Stimulated activated CD8-positive, alpha-beta memory T cell treated with anti-CD3 and anti-CD28 coated beads, Interleukin-4, amount 100 ng/mL, for 48 hours (primary cell): Measurements from ENCODE around the gene ACE2.
"Not testable (repeated sequence)": the region's sequence is repeated elsewhere in the genome, so short reads cannot be mapped to it uniquely, and the experiment has no call there.

Experiments
- DNase-seq: peaks from one replicate; pipeline ENCODE4 v3.0.0-alpha.2; 2020

ACE2 gene

DNA sequence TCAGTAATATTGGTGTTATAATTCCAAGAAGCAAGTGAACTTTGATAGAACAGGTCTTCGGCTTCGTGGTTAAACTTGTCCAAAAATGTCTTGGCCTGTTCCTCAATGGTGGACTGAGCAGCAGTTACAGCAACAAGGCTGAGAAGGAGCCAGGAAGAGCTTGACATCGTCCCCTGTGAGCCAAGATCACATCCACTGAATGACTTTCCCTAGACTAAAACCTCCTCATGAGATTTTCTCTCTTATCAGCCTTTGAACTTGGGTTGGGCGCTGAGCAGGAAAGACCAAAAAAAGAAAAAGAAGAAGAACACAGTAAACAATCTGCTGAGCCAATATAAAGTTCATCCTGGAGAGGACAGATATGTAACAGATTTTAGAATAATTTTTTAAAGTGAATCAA, at the start of gene ACE2:
Gene ACE2, minus strand, starts transcription at position 216 of the 400 bp plus-strand sequence. Its CDS starts 49 bp downstream, at position 167.
- no peak for DNase-seq

DNA sequence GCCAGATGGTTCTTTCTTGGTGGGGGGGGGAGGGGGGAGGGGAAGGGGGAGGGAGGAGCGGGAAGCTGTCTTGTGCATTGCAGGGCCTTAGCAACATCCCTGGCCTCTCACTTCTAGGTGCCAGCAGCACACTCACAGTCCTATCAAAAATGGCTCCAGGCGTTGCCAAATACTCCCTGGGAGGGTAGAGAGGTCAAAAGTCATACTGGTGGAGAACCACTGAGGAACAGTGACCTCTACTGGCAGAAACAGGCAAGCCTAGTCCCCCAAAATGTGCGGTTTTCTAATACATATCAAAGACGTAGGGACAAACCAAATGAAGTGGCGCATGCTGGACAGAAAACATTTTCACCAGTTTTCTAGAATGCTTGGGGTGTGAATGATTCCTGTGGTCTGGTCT, 46.8 kb upstream of the ACE2 start:
- DNase-seq: not testable (repeated sequence)

DNA sequence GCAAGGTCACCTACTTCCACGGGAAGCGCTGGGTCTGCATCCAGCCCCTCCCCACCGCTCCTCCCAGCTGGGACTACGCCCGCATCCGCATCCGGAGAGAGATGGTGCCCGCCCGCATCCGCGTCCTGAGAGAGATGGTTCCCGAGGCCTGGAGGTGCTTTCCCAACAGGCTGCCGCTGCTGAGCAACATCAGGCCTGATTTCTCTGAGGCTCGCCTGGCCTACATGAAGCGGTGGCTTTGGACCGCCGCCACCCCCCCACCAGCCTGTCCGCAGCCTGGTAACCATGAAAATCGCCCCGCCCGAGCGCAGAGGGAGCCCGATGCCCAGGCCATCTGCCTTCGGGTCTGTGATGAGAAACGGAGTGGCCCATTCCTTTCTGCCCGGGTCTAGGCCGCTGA, 45.8 kb upstream of the ACE2 start:
- DNase-seq: no peak

GRCh38 chrX:15646031-15646430, 45.3 kb upstream of the ACE2 start:
- no peak for DNase-seq

- DNase-seq: no peak
These were observed 44.5 kb upstream of the ACE2 start for GRCh38 chrX:15645266-15645665.

DNA sequence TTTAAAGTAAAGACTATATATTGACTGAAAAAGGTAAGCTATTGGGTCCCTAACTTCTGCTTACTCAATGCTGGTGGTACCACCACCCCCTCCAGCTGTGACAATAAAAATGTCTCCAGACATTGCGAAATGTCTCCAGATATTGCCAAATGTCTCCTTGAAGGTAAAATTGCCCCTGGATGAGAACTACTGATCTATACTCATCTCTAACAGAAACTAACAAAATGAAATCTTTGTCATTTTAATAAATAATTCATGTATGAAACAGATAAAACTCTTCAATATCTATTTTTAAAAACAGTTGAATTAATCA, 43.8 kb upstream of the ACE2 start:
- no peak for DNase-seq

DNA sequence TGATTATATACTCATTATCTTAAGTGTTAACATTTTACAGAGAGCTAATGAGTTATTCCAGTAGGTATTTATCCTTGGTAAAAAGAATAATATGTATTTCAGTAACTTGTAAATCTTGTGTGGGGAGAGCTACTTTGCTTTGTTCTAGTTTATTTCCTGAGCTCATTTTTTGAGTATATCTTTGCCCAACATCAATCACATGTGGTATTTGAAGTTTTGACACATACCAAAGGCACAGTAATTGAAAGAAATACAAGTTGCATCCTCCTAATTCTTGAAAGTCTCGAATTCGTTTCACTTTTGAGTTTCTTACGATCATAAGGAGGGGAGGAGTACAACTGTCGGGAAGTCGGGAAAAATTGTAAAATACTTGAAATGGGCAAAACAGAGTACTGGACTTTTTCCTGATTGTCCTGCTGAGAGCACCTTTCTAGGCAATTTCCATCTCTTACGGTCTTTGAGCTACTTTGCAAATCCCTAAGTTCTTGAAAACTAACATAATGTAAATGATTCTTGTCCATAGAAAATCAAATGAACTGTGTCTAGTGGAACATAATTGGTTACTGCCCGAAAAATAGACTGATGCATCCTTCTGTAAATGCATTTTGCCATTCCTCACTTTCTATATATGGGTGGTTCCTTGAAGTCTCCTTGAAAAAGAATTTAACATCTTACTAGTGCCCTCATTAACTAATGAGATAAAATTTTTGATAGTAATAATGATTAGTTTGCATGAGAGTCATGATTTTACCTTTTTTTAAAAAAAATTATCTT, 43.2 kb upstream of the ACE2 start:
- no peak for DNase-seq

DNA sequence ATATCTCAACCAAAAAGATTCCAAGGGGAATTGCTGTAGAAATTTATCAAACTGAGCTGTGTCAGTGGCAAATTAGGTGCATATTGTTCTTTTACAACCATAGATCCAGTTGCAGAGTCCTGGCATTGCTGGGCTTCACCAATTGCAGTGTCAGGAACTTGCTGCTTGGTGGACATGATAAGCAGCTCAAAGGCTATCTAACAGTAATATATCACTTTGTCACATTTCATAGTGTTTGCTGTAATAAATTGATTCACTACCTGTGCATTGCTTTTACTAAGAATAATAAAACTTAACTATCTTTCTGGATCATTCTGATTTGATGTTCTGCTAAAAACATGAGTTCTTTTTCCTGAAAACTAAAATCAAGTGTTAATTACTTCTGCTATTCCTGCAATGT, 30.9 kb upstream of the ACE2 start:
- DNase-seq: no peak

DNA sequence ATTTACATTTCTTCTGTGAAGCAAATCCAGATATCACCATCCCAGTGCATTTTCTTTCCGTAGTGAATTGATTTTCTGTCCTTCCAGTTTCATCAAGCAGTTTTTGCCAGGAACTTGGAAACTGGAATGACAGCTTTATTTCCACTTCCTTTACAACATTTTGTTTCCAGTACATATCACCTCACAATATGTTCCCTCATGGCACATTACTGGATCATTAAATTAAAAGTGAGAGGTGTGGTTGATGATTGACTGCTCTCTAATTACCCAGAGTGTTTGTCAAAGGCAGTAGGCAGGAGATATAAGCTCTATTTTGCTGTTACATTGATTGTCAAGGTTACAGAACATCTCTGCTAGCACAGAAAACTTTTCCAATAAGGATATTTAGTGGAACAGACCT, 22.3 kb upstream of the ACE2 start:
- no peak for DNase-seq

GRCh38 chrX:15619053-15619755, 18.4 kb upstream of the ACE2 start:
- DNase-seq: no peak

GRCh38 chrX:15617111-15617510, 16.4 kb upstream of the ACE2 start:
- no peak for DNase-seq

DNA sequence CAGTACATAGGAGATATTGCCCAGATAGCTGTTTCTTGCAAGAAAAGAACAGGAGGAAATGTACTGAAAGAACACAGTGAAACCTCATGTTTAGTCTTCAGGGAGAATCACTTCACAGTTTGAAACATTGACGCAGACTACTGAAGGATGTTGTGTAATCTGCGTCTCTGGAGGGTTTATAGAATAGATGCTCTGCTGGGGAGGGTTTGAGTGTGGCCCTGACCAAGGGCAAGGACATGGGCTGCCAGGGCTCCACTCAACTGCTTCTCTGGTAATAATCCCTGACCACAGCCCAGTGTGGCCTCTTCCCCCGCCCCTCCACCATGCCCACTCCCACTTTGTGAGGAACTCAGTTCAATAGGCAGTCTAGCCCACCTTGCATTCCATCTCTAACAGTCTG, 15.8 kb upstream of the ACE2 start:
- DNase-seq: no peak

DNA sequence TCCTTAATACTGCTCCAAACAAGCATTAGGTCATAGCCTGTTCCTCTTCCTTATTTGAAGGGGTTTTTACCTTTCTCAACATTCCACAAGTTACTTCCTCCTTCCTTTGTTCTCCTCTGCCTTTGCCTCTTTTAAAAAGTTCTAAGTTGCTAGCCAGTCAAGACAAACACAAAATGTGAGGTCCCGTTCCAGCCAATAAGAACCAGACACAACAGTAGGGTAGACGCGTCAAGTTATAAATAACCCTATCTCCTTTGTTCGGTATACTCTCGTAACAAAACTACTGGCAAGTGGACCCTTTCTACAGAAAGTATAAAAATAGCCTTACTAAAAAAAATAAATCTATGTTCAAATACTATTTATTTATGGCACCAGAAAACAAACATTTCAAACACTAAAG, 6.3 kb upstream of the ACE2 start:
- no peak for DNase-seq

GRCh38 chrX:15606136-15606535, 5.4 kb upstream of the ACE2 start:
- DNase-seq: no peak

DNA sequence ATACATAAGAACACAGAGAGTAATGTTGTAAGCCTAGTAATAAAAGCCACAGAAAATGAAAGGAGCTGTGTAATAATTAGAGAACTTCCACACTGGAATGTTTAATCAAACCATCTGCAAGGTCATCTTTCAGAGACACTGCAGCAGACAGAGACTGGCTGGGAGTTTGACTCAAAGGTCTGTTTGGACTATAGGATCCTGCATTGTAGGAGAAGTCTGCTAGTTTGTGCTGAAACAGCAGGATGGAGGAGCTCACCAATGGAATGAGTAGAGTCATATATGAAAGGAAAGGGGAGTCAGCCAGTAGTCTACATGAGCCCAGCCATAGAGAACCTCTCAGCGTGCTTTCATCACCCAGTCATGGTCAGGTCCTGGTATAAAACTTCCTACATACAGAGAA, 4.5 kb upstream of the ACE2 start:
- DNase-seq: no peak

- no peak for DNase-seq
These were observed 2.0 kb upstream of the ACE2 start for GRCh38 chrX:15602761-15603160.

- DNase-seq: no peak
These were observed 1.2 kb upstream of the ACE2 start for GRCh38 chrX:15601932-15602331.

- DNase-seq: no peak
These were observed 711 bp downstream of the ACE2 start for GRCh38 chrX:15600049-15600448.

GRCh38 chrX:15599461-15599860, 1.3 kb downstream of the ACE2 start:
- DNase-seq: no peak

DNA sequence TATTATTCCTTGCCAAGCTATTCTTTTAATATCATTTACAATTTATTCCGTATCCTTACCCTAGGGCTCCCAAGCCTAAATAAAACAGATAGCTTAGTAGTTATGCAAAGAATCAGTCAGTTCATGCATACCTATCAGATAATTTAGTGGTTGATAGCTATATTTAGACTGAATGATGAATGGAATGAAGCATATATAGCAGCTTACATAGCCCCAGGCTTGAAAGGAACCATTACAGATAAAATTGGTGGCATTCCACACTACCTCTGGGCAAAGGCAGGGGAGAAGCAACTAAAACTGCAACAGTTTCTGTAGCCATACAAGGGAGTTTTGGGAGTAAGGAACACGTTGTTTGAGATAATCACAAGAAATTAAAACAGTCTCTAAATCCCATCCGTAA, 2.7 kb downstream of the ACE2 start:
- no peak for DNase-seq

DNA sequence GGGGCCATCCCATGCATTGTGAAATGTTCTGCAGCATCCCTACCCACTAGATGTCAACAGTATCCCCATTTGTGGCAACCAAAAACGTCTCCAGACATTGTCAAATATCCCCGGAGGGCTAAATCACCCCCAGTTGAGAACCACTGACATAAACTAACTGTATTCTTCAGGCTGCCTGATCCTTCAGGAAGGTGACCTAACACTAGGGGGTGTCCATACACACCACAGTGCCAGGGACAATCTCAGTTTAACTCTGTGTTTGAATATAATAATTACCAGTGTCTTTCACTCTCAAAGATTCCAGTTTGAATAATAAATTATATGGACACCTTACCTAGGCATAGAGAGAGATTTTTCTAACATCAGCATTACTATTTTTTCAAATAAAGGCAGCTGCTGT, 6.4 kb downstream of the ACE2 start:
- DNase-seq: no peak

DNA sequence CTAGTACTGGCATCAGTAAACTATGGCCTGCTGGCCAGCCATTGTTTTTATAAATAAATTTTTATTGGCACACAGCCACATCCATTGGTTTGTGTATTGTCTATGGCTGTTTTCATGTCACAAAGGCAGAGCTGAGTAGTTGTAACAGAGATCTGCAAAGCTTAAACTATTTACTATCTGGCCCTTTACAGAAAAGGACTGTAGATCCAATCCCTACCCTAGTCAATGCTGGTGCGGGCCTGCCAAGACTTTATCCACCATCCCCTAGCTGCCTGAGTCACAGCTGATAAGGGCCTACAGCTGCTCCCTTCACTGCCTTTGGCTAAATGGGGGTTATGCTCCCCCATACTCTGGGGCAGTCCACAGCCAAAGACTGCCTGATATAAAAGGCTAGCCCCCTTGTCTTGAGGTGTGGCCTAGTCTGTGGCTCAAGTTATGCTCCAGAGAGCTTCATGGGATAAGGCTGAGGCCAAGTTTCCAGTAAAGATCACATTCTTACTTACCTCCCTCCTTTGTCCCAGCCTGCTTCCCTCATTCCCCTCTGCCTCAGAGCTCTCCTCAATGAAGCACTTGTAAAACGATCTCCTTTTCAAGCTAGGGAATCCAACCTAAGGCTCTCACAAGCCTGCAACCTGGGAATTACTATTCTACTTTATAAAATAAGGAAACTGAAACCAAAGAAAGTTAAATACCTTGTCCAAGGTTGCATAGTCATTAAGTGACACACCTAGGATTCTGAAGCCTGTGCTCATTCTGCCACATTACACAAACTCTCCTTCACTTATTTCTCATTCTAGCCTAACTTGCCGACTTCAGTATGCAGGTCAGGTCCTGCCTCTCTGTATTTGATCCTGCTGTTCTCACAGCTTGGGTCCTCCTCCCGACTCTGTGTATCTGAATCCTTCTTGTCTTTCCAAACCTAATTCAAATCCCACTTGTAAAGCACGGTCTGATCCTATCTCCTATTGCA, 20.7 kb downstream of the ACE2 start:
- no peak for DNase-seq

DNA sequence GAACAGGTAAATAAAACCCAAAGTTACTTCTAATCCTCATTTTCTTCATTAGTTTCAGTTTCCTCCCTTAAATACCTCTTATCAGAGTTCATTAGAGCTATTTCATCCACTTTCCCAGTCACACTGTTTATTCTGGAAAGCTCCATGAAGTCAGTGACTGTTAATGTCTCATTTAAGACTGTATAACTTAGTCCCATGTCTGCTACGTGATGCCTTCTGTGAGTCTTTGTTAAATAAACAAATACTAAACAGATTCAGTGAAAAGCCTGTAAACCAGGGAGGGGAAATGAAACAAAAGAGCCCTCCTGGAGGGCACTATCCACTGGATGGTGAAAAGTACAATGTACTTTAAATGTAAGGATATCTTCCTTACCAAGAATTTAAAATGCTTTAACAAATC, 24.7 kb downstream of the ACE2 start:
- no peak for DNase-seq

DNA sequence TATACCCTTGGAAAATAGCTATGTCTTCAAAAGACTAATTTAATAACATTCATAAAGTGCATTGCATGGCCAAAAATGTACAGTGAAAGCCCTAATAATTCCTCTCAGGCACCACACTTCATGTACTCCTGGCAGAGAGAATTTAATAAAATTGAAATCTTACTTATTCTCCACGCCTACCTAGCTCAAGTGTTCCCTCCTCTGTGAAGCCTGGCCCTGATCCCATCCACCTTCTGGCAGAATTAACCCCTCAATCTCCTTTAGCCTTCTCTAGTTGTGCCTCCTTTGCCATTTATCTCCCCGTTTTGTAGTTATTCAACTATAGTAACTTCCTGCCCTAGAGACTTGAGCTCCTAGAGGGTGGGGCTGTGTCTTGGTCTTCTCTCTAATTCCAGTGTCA, 26.7 kb downstream of the ACE2 start:
- no peak for DNase-seq
